Stomach (tissue), 9 donors: Measurements from ENCODE around the gene NTN1. TPM values are rescaled to one million over a fixed set of nuclear protein-coding genes. Genes with fewer than 3 reads are reported as not detected.
"Not testable (repeated sequence)": the region's sequence is repeated elsewhere in the genome, so short reads cannot be mapped to it uniquely, and the experiment has no call there.

Experiments used
- DNase-seq, 2 donors: peaks; one replicate each; pipeline versions ENCODE4 v3.0.0 to v3.0.0-alpha.2; 2013 to 2019
- H3K27ac ChIP-seq, 5 donors: fragments of 200-600 bp in 4 of 5; sonication (generic) in 4 of 5; one replicate each; pipeline ENCODE4 v1.5.1; 2013 to 2019; ENCODE audit warnings: mild to moderate bottlenecking in 1 of 5, moderate library complexity in 1 of 5
- H3K27me3 ChIP-seq, 3 donors: fragments of 200-600 bp; sonication (generic); one replicate each; pipeline ENCODE4 v1.5.1; 2017 to 2019; ENCODE audit warnings: mixed run types in 1 of 3
- H3K36me3 ChIP-seq, 4 donors: fragments of 200-600 bp; sonication (generic); 1 replicate in 3 of 4; 2 replicates in 1 of 4; pipeline ENCODE4 v1.5.1; 2016 to 2019
- H3K4me1 ChIP-seq, 4 donors: fragments of 200-600 bp; sonication (generic); one replicate each; pipeline ENCODE4 v1.5.1; 2016 to 2019
- H3K4me3 ChIP-seq, 4 donors: fragments of 200-600 bp; sonication (generic) in 3 of 4; one replicate each; pipeline ENCODE4 v1.5.1; 2016 to 2019; ENCODE audit warnings: mild to moderate bottlenecking in 1 of 4
- H3K9me3 ChIP-seq, 4 donors: fragments of 200-600 bp; sonication (generic); one replicate each; pipeline ENCODE4 v1.5.1; 2016 to 2019
- EP300 ChIP-seq: sonication (generic); formaldehyde crosslinking; IDR thresholded peaks from one replicate; pipeline ENCODE4 v1.6.1; 2017; ENCODE audit warnings: antibody characterized with exemption
- POLR2A ChIP-seq, 4 donors: fragments of 450-650 bp; IDR thresholded peaks; one replicate each; pipeline ENCODE4 v1.6.1; 2016; ENCODE audit warnings: antibody characterized with exemption in 4 of 4, control low read depth in 2 of 4, mild to moderate bottlenecking in 1 of 4, moderate library complexity in 1 of 4
- POLR2AphosphoS5 ChIP-seq, 3 donors: sonication (generic); formaldehyde crosslinking; IDR thresholded peaks; one replicate each; pipeline ENCODE4 v1.6.1; 2016; ENCODE audit warnings: antibody characterized with exemption in 3 of 3
- WGBS, 5 donors: extraction: QIAGEN DNeasy Blood & Tissue Kit in 3 of 5; methylation state at CpG; one replicate each; pipeline versions ENCODE4 v1.1.5 to v1.1.7; 2013 to 2018; 5-methylcytosine and 5-hydroxymethylcytosine counted together
- intact Hi-C: fragments of 100-400 bp; cut with DNase I; formaldehyde crosslinking; loops from one replicate; pipeline ENCODE4 v1.15.1; 2023; ENCODE audit warnings: low total_unique reads
- polyA plus RNA-seq, 3 donors: library from polyadenylated mRNA; stranded (reverse); fragments of 200-250 nt; gene quantifications; one replicate each; pipeline ENCODE4 v1.2.3, GENCODE V29; 2013
- total RNA-seq, 5 donors: library from RNA; depleted of rRNA; stranded (reverse); fragments of >200 nt; gene quantifications; one replicate each; pipeline versions ENCODE4 v1.1.0 to v1.2.3, GENCODE V29; 2014 to 2016
- TF ChIP-seq, protein P1 (sequence below), 7 experiments: fragments of 450-650 bp in 4 of 7; fragments of 200-600 bp in 3 of 7; sonication (generic) in 3 of 7; IDR thresholded peaks; one replicate each; pipeline ENCODE4 v1.5.1; 2016 to 2019; ENCODE audit warnings: antibody characterized with exemption in 7 of 7, control low read depth in 2 of 7, mild to moderate bottlenecking in 1 of 7
- donor health status: healthy with polysubstance abuse.
- donor health status: Bipolar disorder and iron deficiency.
- donor health status: healthy.

NTN1 gene
- total and polyA plus RNA-seq, 8 donors: 2.9 to 56.2 (median 9.0) TPM

DNA sequence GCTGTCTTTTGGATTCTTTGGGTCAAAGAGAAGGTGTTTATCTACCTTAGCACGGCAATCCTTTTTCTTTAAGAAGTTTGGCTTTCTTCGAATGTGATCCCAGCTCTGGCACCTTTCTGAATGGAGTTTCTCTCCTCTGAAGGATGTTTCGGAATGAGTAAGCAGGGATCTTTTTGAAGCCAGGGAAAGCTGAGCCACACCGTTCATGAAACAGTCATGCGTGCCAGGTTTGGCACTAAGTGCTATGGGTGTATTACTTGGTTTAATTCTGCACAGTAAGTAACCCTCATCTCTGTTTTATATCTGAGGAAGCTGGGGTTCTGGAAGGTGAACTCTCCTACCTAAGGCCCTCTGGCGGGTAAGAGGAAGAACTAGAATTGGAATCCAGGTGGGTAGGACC lies 234.5 kb downstream of the NTN1 start:
- intact Hi-C loops: no loop called here
- DNase-seq: no peak
- H3K9me3 ChIP-seq: no peaks in the 10 kb centered on the region
- H3K27ac ChIP-seq: peak overlapping the region in 2 of 5 donors; percentile 51
- WGBS, 5 donors: 63 to 88% (median 73%) methylated on average over 6 of the region's 6 CpGs
- H3K36me3 ChIP-seq: no peaks in the 10 kb centered on the region
- TF ChIP-seq, protein P1, sequence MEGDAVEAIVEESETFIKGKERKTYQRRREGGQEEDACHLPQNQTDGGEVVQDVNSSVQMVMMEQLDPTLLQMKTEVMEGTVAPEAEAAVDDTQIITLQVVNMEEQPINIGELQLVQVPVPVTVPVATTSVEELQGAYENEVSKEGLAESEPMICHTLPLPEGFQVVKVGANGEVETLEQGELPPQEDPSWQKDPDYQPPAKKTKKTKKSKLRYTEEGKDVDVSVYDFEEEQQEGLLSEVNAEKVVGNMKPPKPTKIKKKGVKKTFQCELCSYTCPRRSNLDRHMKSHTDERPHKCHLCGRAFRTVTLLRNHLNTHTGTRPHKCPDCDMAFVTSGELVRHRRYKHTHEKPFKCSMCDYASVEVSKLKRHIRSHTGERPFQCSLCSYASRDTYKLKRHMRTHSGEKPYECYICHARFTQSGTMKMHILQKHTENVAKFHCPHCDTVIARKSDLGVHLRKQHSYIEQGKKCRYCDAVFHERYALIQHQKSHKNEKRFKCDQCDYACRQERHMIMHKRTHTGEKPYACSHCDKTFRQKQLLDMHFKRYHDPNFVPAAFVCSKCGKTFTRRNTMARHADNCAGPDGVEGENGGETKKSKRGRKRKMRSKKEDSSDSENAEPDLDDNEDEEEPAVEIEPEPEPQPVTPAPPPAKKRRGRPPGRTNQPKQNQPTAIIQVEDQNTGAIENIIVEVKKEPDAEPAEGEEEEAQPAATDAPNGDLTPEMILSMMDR (IDR thresholded peaks at IDR 0.05): no peak
- TF ChIP-seq POLR2A (IDR thresholded peaks at IDR 0.05) (no peak), EP300 (no peak), POLR2AphosphoS5 (IDR thresholded peaks at IDR 0.05) (no peak)
- H3K27me3 ChIP-seq: no peaks in the 10 kb centered on the region
- H3K4me1 ChIP-seq: peaks cover 18 to 38% (median 31%) of the 10 kb centered on the region in 4 donors
- no peak overlapping the region for H3K4me3 ChIP-seq

- intact Hi-C loops: no loop called here
- no peaks in the 10 kb centered on the region for H3K27me3 ChIP-seq
- H3K4me1 ChIP-seq: peaks cover 20 to 43% (median 35%) of the 10 kb centered on the region in 4 donors
- no peak for DNase-seq
- H3K4me3 ChIP-seq: no peak overlapping the region
- no peaks in the 10 kb centered on the region for H3K9me3 ChIP-seq
- TF ChIP-seq, protein P1 (IDR thresholded peaks at IDR 0.05): no peak
- TF ChIP-seq EP300: no peak
- no peak for TF ChIP-seq POLR2A (IDR thresholded peaks at IDR 0.05)
- no peak for TF ChIP-seq POLR2AphosphoS5 (IDR thresholded peaks at IDR 0.05)
- WGBS, 5 donors: 75 to 90% (median 86%) methylated on average over 6 of the region's 6 CpGs
- no peaks in the 10 kb centered on the region for H3K36me3 ChIP-seq
- peak overlapping the region in 3 of 5 donors; percentile 32 to 51 (median 51) for H3K27ac ChIP-seq
These were observed 235.0 kb downstream of the NTN1 start for GRCh38 chr17:9256361-9256750.

GRCh38 chr17:9256751-9257629 lies 235.7 kb downstream of the NTN1 start:
- Histone ChIP-seq H3K27ac (peak overlapping the region in 3 of 5 donors; percentile 32 to 51 (median 51)), H3K27me3 (no peaks in the 10 kb centered on the region), H3K4me3 (no peak overlapping the region), H3K36me3 (no peaks in the 10 kb centered on the region), H3K4me1 (peaks cover 23 to 50% (median 38%) of the 10 kb centered on the region in 4 donors), H3K9me3 (no peaks in the 10 kb centered on the region)
- TF ChIP-seq, protein P1 (IDR thresholded peaks at IDR 0.05): no peak
- TF ChIP-seq POLR2AphosphoS5 (IDR thresholded peaks at IDR 0.05) (no peak), POLR2A (IDR thresholded peaks at IDR 0.05) (no peak), EP300 (no peak)
- WGBS, 5 donors: 40 to 53% (median 49%) methylated on average over 19 of the region's 19 CpGs
- DNase-seq: peak in 1 of 2 donors; percentile 51
- intact Hi-C loops: no loop called here

GRCh38 chr17:9257630-9257965 lies 236.3 kb downstream of the NTN1 start:
- WGBS, 5 donors: 78 to 89% (median 83%) methylated on average over 9 of the region's 9 CpGs
- H3K27me3 ChIP-seq, H3K9me3 ChIP-seq, H3K36me3 ChIP-seq, H3K4me3 ChIP-seq, DNase-seq, intact Hi-C loops: not testable (repeated sequence)
- Histone ChIP-seq H3K4me1 (peaks cover 23 to 52% (median 39%) of the 10 kb centered on the region in 4 donors), H3K27ac (peak overlapping the region in 3 of 5 donors; percentile 3 to 51 (median 51))
